Transverse colon (tissue), 4 donors: ENCODE measurements around the gene ZDHHC18. TPM values are rescaled to one million over a fixed set of nuclear protein-coding genes. Genes with fewer than 3 reads are reported as not detected.
A peak's percentile ranks its signal among the peaks of the same experiment; 100 is the strongest.

Source experiments
- DNase-seq: peaks from one replicate; pipeline ENCODE4 v3.0.0-alpha.2; 2019
- H3K27ac ChIP-seq, 4 donors: fragments of 200-600 bp; sonication (generic); 2 replicates each; pipeline ENCODE4 v1.5.1; 2016 to 2018; ENCODE audit warnings: inconsistent platforms in 4 of 4
- H3K27me3 ChIP-seq: fragments of 200-600 bp; sonication (generic); 2 replicates; pipeline ENCODE4 v1.5.1; 2017; ENCODE audit warnings: inconsistent platforms
- H3K36me3 ChIP-seq, 4 donors: fragments of 200-600 bp; sonication (generic); 2 replicates each; pipeline ENCODE4 v1.5.1; 2017 to 2019; ENCODE audit warnings: inconsistent platforms in 4 of 4
- H3K4me1 ChIP-seq, 4 donors: fragments of 200-600 bp; sonication (generic); 2 replicates each; pipeline ENCODE4 v1.5.1; 2017 to 2020; ENCODE audit warnings: inconsistent platforms in 4 of 4
- H3K4me3 ChIP-seq, 4 donors: fragments of 200-600 bp; sonication (generic); 1 replicate in 1 of 4; 2 replicates in 3 of 4; pipeline versions ENCODE4 v1.5.1 to v1.6.1; 2017 to 2019; ENCODE audit warnings: inconsistent platforms in 4 of 4
- H3K9me3 ChIP-seq, 2 donors: fragments of 200-600 bp; sonication (generic); 2 replicates each; pipeline ENCODE4 v1.5.1; 2017 to 2019; ENCODE audit warnings: inconsistent platforms in 2 of 2
- CTCF ChIP-seq, 5 experiments: fragments of 200-600 bp in 3 of 5; fragments of 450-650 bp in 2 of 5; sonication (generic) in 3 of 5; IDR thresholded peaks; 1 replicate in 2 of 5; 2 replicates in 3 of 5; pipeline ENCODE4 v1.5.1; 2016 to 2017; ENCODE audit warnings: antibody characterized with exemption in 5 of 5, inconsistent platforms in 3 of 5, mild to moderate bottlenecking in 2 of 5, moderate library complexity in 1 of 5
- EP300 ChIP-seq: sonication (generic); formaldehyde crosslinking; IDR thresholded peaks from one replicate; pipeline ENCODE4 v1.6.1; 2017; ENCODE audit warnings: antibody characterized with exemption, low read depth
- POLR2A ChIP-seq: fragments of 450-650 bp; IDR thresholded peaks from one replicate; pipeline ENCODE4 v1.6.1; 2016; ENCODE audit warnings: antibody characterized with exemption, mild to moderate bottlenecking, moderate library complexity
- POLR2AphosphoS5 ChIP-seq, 3 donors: sonication (generic); formaldehyde crosslinking; IDR thresholded peaks; one replicate each; pipeline ENCODE4 v1.6.1; 2016; ENCODE audit warnings: antibody characterized with exemption in 3 of 3
- WGBS, 2 donors: methylation state at CpG; one replicate each; pipeline ENCODE4 v1.1.5; 2018; ENCODE audit warnings: low coverage in 1 of 2; 5-methylcytosine and 5-hydroxymethylcytosine counted together
- in situ Hi-C, 4 donors: fragments of 200-750 bp; cut with MboI; loops; one replicate each; pipeline versions ENCODE4 v1.15.0 to v1.15.1; 2017; ENCODE audit warnings: low sequenced_read_pairs in 3 of 4, low pct_ligation_motif_present in 1 of 4, low pct_unique_long_range_greater_than_20kb in 1 of 4
- intact Hi-C: fragments of 100-400 bp; cut with DNase I; formaldehyde crosslinking; loops from one replicate; pipeline ENCODE4 v1.15.1; 2023; ENCODE audit warnings: low total_unique reads
- total RNA-seq, 4 donors: library from RNA; depleted of rRNA; stranded (reverse); fragments of >200 nt; gene quantifications; one replicate each; pipeline ENCODE4 v1.1.0, GENCODE V29; 2016

Gene ZDHHC18
- total RNA-seq, 4 donors from 2014 or later: 4.4 to 37.3 (median 28.0) TPM

GRCh38 chr1:26848499-26848898 lies 22.0 kb downstream of the ZDHHC18 start:
- 79 to 80% methylated on average over 1 to 10 of the region's 10 CpGs for WGBS, 2 donors
- H3K27me3 ChIP-seq: no peaks in the 10 kb centered on the region
- no peak for TF ChIP-seq POLR2A
- TF ChIP-seq POLR2AphosphoS5 (IDR thresholded peaks at IDR 0.05): no peak
- H3K4me3 ChIP-seq: no peak overlapping the region
- peak overlapping the region; percentile 74 to 88 (median 83) for H3K27ac ChIP-seq
- intact Hi-C loops: no loop called here
- in situ Hi-C loops: no loop called here
- H3K9me3 ChIP-seq: no peaks in the 10 kb centered on the region
- peaks cover 26 to 48% (median 30%) of the 10 kb centered on the region in 4 donors for H3K4me1 ChIP-seq
- H3K36me3 ChIP-seq: peaks cover 0 to 20% (median 6%) of the 10 kb centered on the region in 4 donors
- DNase-seq: no peak

GRCh38 chr1:26848941-26849774 lies 22.7 kb downstream of the ZDHHC18 start:
- TF ChIP-seq CTCF (IDR thresholded peaks at IDR 0.05) (peak in 1 of 5 experiments; percentile 25), EP300 (peak; percentile 86), POLR2AphosphoS5 (IDR thresholded peaks at IDR 0.05) (peak; percentile 56 to 88 (median 68)), POLR2A (peak; percentile 54)
- intact Hi-C loops (no loop called here), in situ Hi-C loops (no loop called here)
- Histone ChIP-seq H3K27ac (peak overlapping the region; percentile 74 to 88 (median 83)), H3K27me3 (no peaks in the 10 kb centered on the region), H3K36me3 (peaks cover 0 to 20% (median 6%) of the 10 kb centered on the region in 4 donors), H3K4me3 (no peak overlapping the region), H3K9me3 (no peaks in the 10 kb centered on the region), H3K4me1 (peaks cover 26 to 49% (median 30%) of the 10 kb centered on the region in 4 donors)
- DNase-seq: peak; percentile 95
- WGBS, 2 donors: 29% methylated on average over 9 of the region's 10 CpGs; no CpG with 5 or more reads in 1 of the 2 donors

GRCh38 chr1:26851106-26851684 lies 24.7 kb downstream of the ZDHHC18 start:
- no peak overlapping the region for H3K4me3 ChIP-seq
- H3K27ac ChIP-seq: no peak overlapping the region
- peaks cover 0 to 20% (median 6%) of the 10 kb centered on the region in 4 donors for H3K36me3 ChIP-seq
- DNase-seq: no peak
- in situ Hi-C loops: no loop called here
- H3K9me3 ChIP-seq: no peaks in the 10 kb centered on the region
- peaks cover 32 to 68% (median 44%) of the 10 kb centered on the region in 4 donors for H3K4me1 ChIP-seq
- intact Hi-C loops: no loop called here
- no peaks in the 10 kb centered on the region for H3K27me3 ChIP-seq
- TF ChIP-seq CTCF (IDR thresholded peaks at IDR 0.05): no peak
- TF ChIP-seq POLR2A: no peak
- no peak for TF ChIP-seq POLR2AphosphoS5 (IDR thresholded peaks at IDR 0.05)
- TF ChIP-seq EP300: no peak
- WGBS, 2 donors: 90% methylated on average over 12 of the region's 12 CpGs; no CpG with 5 or more reads in 1 of the 2 donors

- intact Hi-C loops: no loop called here
- TF ChIP-seq POLR2A (no peak), POLR2AphosphoS5 (IDR thresholded peaks at IDR 0.05) (no peak), CTCF (IDR thresholded peaks at IDR 0.05) (no peak), EP300 (no peak)
- 58 to 77% methylated on average over 5 to 9 of the region's 9 CpGs for WGBS, 2 donors
- Histone ChIP-seq H3K9me3 (no peaks in the 10 kb centered on the region), H3K36me3 (peaks cover 0 to 12% (median 6%) of the 10 kb centered on the region in 4 donors), H3K27ac (no peak overlapping the region), H3K4me1 (peaks cover 32 to 57% (median 41%) of the 10 kb centered on the region in 4 donors), H3K4me3 (no peak overlapping the region), H3K27me3 (no peaks in the 10 kb centered on the region)
- no peak for DNase-seq
- in situ Hi-C loops: no loop called here
Measured at GRCh38 chr1:26852701-26853100, 26.2 kb downstream of the ZDHHC18 start.
